Measurements from ENCODE around the gene NAP1L1. TPM values are rescaled to one million over a fixed set of nuclear protein-coding genes. Genes with fewer than 3 reads are reported as not detected.

NAP1L1 gene
- total and polyA plus RNA-seq, 2 experiments from 2014 or later = 658 to 996 TPM

DNA sequence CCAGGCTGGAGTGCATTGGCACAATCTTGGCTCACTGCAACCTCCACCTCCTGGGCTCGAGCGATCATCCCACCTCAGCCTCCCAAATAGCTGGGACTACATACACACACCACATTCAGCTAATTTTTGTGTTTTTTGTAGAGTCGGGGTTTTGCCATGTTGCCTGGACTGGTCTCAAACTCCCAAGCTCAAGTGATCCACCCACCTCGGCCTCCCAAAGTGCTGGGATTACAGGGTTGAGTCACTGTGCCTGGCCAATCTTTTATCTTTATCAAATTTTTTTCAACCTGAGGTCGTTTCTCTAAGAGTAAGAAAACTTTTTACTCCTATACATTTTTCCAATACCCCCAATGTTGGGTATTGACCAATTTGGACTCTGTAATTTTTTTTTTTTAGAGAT, 40.0 kb upstream of the NAP1L1 start (continued):
- TF ChIP-seq CTCF (conservative IDR thresholded peaks at IDR 0.05; ENCODE audit: low read depth in 2 of 2) (no peak), CREB1 (CRISPR knock-in tag; IDR thresholded peaks at IDR 0.05; ENCODE audit: low read depth) (no peak), JUNB (IDR thresholded peaks at IDR 0.05; ENCODE audit: unreplicated experiment) (no peak), EZH2 (IDR thresholded peaks at IDR 0.05; ENCODE audit: low read depth, unreplicated experiment) (no peak), NANOG (IDR thresholded peaks at IDR 0.05; ENCODE audit: borderline replicate concordance) (no peak), ZNF114 (CRISPR knock-in tag; IDR thresholded peaks at IDR 0.05) (no peak), EZH2phosphoT487 (IDR thresholded peaks at IDR 0.05; ENCODE audit: unreplicated experiment) (no peak), ETS1 (IDR thresholded peaks at IDR 0.05) (no peak), ZNF331 (CRISPR knock-in tag; IDR thresholded peaks at IDR 0.05; ENCODE audit: low read depth) (no peak), STAT1 (IDR thresholded peaks at IDR 0.05; ENCODE audit: unreplicated experiment) (no peak)
- TF ChIP-seq, protein P1, sequence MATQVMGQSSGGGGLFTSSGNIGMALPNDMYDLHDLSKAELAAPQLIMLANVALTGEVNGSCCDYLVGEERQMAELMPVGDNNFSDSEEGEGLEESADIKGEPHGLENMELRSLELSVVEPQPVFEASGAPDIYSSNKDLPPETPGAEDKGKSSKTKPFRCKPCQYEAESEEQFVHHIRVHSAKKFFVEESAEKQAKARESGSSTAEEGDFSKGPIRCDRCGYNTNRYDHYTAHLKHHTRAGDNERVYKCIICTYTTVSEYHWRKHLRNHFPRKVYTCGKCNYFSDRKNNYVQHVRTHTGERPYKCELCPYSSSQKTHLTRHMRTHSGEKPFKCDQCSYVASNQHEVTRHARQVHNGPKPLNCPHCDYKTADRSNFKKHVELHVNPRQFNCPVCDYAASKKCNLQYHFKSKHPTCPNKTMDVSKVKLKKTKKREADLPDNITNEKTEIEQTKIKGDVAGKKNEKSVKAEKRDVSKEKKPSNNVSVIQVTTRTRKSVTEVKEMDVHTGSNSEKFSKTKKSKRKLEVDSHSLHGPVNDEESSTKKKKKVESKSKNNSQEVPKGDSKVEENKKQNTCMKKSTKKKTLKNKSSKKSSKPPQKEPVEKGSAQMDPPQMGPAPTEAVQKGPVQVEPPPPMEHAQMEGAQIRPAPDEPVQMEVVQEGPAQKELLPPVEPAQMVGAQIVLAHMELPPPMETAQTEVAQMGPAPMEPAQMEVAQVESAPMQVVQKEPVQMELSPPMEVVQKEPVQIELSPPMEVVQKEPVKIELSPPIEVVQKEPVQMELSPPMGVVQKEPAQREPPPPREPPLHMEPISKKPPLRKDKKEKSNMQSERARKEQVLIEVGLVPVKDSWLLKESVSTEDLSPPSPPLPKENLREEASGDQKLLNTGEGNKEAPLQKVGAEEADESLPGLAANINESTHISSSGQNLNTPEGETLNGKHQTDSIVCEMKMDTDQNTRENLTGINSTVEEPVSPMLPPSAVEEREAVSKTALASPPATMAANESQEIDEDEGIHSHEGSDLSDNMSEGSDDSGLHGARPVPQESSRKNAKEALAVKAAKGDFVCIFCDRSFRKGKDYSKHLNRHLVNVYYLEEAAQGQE (IDR thresholded peaks at IDR 0.05; ENCODE audit: unreplicated experiment) = no peak

GRCh38 chr12:76123259-76124212, 39.1 kb upstream of the NAP1L1 start:
- 0 out of 2 replicates have a peak overlapping the region, but pooled peaks have one; percentile 11 for H3K27ac ChIP-seq (ENCODE audit: low read depth)
- no peak overlapping the region for H3K4me3 ChIP-seq
- DNase-seq (ENCODE audit: low spot score) (peak; percentile 12), ATAC-seq (no peak)
- H3K79me2 ChIP-seq (replicated peaks; ENCODE audit: insufficient read depth) = no peaks in the 10 kb centered on the region
- no peaks in the 10 kb centered on the region for H3K4me1 Mint-ChIP-seq
- H3K4me1 ChIP-seq (ENCODE audit: insufficient read depth) = no peaks in the 10 kb centered on the region
- no peaks in the 10 kb centered on the region for H3K27me3 Mint-ChIP-seq (ENCODE audit: insufficient read depth, low read depth, poor library complexity)
- no peaks in the 10 kb centered on the region for H3K27me3 ChIP-seq (ENCODE audit: insufficient read depth)
- 0 out of 2 replicates have a peak, but pooled peaks cover 3% of the 10 kb centered on the region for H3F3A ChIP-seq (replicated peaks; ENCODE audit: low read depth)
- H3K27ac Mint-ChIP-seq = no peak overlapping the region
- H3K4me2 ChIP-seq = no peak overlapping the region
- no peaks in the 10 kb centered on the region for H3K36me3 Mint-ChIP-seq (ENCODE audit: low read depth)
- H3K4me3 Mint-ChIP-seq = no peak overlapping the region
- H3K9me2 ChIP-seq (ENCODE audit: insufficient read depth) = no peaks in the 10 kb centered on the region; the same call in 1 of the 2 replicates
- H4K20me1 ChIP-seq (replicated peaks; ENCODE audit: insufficient read depth) = no peaks in the 10 kb centered on the region
- no peak overlapping the region for H2AFZ ChIP-seq
- no peaks in the 10 kb centered on the region for H3K36me3 ChIP-seq (ENCODE audit: insufficient read depth)
- H3K9me3 Mint-ChIP-seq = no peaks in the 10 kb centered on the region
- TF ChIP-seq ZNF114 (CRISPR knock-in tag; IDR thresholded peaks at IDR 0.05) (no peak), ETS1 (IDR thresholded peaks at IDR 0.05) (no peak), CTCF (conservative IDR thresholded peaks at IDR 0.05; ENCODE audit: low read depth in 2 of 2) (no peak), EZH2phosphoT487 (IDR thresholded peaks at IDR 0.05; ENCODE audit: unreplicated experiment) (no peak), EZH2 (IDR thresholded peaks at IDR 0.05; ENCODE audit: low read depth, unreplicated experiment) (no peak), JUNB (IDR thresholded peaks at IDR 0.05; ENCODE audit: unreplicated experiment) (no peak)
